Right renal cortex interstitium (tissue), 3 donors: Measurements from ENCODE around the gene TENT4B. TPM values are rescaled to one million over a fixed set of nuclear protein-coding genes. Genes with fewer than 3 reads are reported as not detected.
A peak's percentile ranks its signal among the peaks of the same experiment; 100 is the strongest.
"Not testable (repeated sequence)": the region's sequence is repeated elsewhere in the genome, so short reads cannot be mapped to it uniquely, and the experiment has no call there.

Experiments
- DNase-seq, 3 donors: peaks; one replicate each; pipeline ENCODE4 v3.0.0-alpha.2; 2013; ENCODE audit warnings: low read depth in 3 of 3, low spot score in 2 of 3
- polyA plus RNA-seq, 3 donors: library from polyadenylated mRNA; unstranded; fragments of 120-200 nt; gene quantifications; one replicate each; pipeline ENCODE4 v1.2.1, GENCODE V29; 2013; ENCODE audit not compliant: insufficient read length in 3 of 3

Gene TENT4B
- polyA plus RNA-seq, result 10 to 100 TPM; 15.8 to 17.9 (median 16.3) TPM

- peak in 1 of 3 donors; percentile 76 for DNase-seq
These were observed at the start of gene TENT4B for GRCh38 chr16:50152807-50153595. Gene TENT4B, plus strand, starts transcription at chr16:50153306. Its CDS starts 316 bp downstream, at chr16:50153622.

- DNase-seq, result no peak
These were observed 49.3 kb upstream of the TENT4B start for GRCh38 chr16:50103764-50104163.

GRCh38 chr16:50114357-50115129, 38.6 kb upstream of the TENT4B start:
- no peak for DNase-seq

GRCh38 chr16:50120711-50121110, 32.4 kb upstream of the TENT4B start:
- no peak for DNase-seq

GRCh38 chr16:50121278-50121677, 31.8 kb upstream of the TENT4B start:
- DNase-seq, result no peak

- no peak for DNase-seq
These were observed 31.2 kb upstream of the TENT4B start for GRCh38 chr16:50121721-50122445.

- DNase-seq, result no peak
These were observed 29.7 kb upstream of the TENT4B start for GRCh38 chr16:50123417-50123816.

- DNase-seq, result no peak
These were observed 28.3 kb upstream of the TENT4B start for GRCh38 chr16:50124769-50125168.

- no peak for DNase-seq
These were observed 26.9 kb upstream of the TENT4B start for GRCh38 chr16:50126183-50126582.

GRCh38 chr16:50132571-50132970, 20.5 kb upstream of the TENT4B start:
- DNase-seq, result not testable (repeated sequence)

GRCh38 chr16:50133214-50133613, 19.9 kb upstream of the TENT4B start:
- no peak for DNase-seq

GRCh38 chr16:50136399-50136798, 16.7 kb upstream of the TENT4B start:
- DNase-seq, result no peak

GRCh38 chr16:50137268-50137667, 15.8 kb upstream of the TENT4B start:
- DNase-seq, result no peak

- DNase-seq, result no peak
These were observed 13.5 kb upstream of the TENT4B start for GRCh38 chr16:50139580-50139979.

GRCh38 chr16:50144211-50144610, 8.9 kb upstream of the TENT4B start:
- no peak for DNase-seq

GRCh38 chr16:50146479-50147435, 6.3 kb upstream of the TENT4B start:
- DNase-seq, result no peak

- no peak for DNase-seq
These were observed 1.8 kb upstream of the TENT4B start for GRCh38 chr16:50151322-50151721.

GRCh38 chr16:50151756-50152155, 1.4 kb upstream of the TENT4B start:
- no peak for DNase-seq

GRCh38 chr16:50152351-50152806, 727 bp upstream of the TENT4B start:
- DNase-seq, result no peak
